HG03575 (cell line): ENCODE data around the gene UPF1.

ENCODE experiments used
- ATAC-seq: cut with Tn5 transposase; IDR thresholded peaks from one replicate; pipeline ENCODE4 v1.9.1; 2021; ENCODE audit not compliant: unreplicated experiment, insufficient number of reproducible peaks, low FRiP score; ENCODE audit errors: extremely low read depth

The UPF1 gene

DNA sequence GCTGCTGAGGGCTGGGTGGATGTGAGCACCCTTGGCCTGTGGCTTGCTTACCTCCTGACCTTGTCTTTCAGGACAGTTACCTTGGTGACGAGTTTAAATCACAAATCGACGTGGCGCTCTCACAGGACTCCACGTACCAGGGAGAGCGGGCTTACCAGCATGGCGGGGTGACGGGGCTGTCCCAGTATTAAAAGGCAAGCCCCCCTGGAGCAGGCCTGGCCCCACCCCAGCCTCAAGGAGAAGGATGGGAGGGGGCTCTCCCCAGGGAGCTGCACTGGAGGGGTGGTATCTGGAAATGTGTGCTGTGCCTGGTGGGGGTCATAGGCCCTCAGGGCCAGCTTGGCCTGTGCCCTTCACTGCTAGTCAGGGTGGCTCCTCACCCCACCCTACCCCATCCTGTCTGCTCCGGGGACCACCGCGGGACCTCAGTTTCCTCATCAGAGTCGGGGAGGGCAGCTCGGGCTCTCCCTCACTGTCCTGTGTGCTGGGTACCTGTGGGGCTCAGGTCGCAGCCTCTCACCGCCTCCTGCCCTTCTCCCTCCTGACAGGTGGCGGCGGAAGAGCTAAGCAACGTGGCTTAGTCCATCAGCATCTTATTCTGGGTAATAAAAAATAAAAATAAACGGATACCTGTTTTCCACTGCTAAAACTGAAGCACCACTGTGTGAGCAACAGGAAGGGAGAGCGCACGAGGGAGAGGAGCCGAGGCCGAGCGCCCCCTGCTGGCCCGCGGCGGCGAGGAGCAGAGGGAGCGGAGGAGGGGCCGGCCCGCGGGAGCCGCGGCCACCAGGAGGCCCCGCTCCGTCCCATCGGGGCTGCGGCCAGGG lies 34.4 kb downstream of the UPF1 start:
- no peak for ATAC-seq

DNA sequence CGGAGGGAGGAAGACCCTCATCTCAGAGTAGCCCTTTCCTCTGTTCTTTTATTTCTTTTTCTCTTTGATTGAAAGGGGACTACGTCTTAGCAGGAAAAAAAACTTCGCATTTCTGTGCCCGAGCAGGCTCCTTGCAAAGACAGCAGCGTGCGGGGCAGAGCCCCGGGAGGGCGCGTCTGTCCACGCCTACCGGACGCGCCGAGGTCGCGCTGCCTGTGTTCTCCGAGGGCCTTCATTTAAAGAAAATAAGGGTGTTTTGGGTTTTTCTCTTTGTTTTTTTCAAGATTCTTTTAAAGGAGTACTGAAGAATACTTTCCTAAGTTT lies 35.0 kb downstream of the UPF1 start:
- no peak for ATAC-seq

DNA sequence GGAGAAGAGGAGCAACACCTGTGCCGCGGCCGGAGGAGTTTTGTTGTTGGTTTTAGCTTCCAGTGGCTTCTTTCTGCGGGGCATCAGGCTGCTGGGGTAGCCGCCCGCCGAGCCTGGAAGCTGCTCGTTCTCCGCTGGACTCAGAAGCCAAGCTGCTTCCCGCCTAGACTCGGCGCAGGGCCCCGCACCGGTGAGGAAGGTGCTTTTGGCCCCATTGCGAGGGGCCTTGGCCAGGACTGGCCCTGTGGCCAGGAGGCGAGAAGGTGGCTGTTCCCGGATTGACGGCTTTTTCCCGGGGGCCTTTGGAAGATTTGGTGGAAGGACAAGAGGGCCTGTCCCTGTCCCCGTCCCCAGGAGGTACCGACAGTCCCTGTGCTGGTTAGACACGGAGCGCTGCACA lies 35.4 kb downstream of the UPF1 start:
- no peak for ATAC-seq

DNA sequence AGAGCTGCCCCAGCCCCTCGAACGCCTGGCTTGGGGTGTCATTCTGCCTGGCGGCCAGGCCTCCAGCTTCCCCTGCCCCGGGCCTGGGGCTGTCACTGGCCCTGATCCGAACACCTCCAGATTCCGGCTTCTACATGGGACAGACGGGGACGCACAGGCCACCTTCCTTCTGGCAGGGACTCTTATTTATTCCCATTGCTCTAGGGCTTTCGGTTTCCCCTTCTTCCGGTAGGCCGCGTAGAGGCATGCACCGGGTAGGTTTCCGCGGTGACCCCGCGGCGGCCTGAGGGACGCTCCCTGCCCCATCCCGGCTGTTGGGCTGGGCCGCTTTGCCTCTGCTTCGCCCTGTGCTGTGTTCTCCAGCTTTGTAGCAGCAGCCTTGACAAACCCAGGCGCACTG lies 36.0 kb downstream of the UPF1 start:
- no peak for ATAC-seq

DNA sequence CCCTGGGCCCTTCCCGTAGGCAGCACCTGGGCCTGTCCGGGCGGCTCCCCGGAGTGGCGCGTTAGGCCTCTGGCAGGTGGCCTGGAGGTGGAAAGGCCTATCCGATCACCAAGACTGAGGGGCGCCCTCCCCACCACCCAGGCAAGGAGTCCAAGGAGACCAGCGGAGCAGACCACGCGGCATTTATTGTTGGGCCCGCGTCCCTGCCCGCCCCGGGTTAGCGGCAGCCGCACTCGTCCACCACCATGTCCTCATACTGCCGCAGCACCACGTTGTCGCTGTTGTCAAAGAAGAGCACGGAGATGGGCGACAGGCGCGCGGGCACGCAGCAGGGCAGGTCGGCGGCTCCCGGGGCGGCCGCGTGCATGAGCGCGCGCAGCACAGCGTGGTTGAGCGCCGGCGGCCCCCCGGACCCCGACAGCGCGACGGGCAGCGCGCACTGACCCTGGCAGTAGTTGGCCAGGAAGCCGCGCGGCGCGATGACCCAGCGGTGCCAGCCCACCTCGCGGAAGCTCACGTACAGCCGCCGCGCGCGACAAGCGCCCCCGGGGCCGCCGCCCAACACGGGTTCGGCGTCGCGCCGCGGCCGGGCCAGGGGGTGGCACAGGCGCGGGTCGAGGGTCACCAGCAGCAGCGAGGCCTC lies 36.7 kb downstream of the UPF1 start:
- no peak for ATAC-seq

DNA sequence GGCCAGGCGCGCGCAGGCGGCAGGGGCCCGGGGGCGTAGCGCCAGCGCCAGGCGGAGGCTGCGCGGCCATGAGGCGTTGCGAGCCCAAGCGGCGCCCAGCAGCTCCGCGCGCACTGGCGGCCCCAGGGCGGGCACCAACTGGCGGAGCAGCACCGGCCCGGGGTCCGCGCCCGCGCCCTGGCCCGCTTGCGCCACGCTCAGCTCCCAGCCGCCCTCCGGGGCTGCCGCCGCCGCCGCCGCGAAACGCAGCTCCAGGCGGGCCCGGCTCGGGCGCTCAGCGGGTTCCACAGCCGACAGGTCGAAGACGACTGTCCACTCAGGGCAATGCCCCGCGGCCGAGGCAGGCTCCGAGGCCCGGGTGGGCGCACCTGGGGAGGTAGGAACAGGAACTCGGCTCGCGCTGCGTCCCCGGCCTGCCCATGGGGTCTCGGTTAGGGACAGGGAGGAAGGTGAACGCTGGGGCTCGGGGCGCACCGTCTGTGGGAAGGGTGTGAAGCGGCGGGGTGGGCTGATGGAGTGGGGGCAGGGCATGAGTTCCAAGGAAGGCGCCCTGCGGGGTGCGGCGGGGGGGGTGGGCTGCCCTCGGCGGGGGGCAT lies 37.4 kb downstream of the UPF1 start:
- ATAC-seq = no peak

DNA sequence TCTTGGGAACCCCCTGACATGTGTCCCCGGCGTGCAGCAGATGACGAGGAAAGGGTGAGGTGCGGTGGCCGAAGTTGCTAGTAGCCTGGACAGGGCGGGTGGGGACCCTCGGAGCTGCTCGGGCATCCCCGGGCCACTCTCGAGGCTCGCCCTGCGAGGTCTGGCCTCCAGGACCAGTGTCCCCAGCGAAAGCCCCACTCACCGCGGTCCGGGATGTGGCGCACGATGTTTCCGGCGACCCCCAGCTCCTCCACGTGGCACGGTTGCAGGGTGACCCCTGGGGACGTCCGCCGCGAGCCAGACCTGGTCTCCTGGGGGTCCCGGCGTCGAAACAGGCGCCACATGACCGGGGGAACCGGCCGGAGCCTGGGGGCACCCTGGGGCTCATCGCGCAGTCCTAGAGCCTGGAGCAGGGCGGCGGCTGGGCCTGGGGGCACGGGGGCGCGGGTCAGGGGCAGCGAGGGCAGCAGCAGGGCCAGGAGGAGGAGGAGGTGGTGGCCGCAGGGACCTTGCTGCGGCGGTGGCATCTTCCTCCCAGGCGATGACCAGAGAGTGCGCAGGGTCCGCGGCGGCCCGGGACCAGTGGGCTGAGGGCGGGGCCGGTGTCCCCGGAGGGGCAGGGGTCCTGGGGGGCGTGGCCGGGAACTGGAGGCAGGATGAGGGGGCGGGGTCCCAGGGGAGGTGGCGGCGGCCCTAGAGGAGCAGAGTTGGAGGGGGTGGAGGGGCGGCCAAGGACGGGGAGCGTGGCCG lies 38.2 kb downstream of the UPF1 start:
- no peak for ATAC-seq

DNA sequence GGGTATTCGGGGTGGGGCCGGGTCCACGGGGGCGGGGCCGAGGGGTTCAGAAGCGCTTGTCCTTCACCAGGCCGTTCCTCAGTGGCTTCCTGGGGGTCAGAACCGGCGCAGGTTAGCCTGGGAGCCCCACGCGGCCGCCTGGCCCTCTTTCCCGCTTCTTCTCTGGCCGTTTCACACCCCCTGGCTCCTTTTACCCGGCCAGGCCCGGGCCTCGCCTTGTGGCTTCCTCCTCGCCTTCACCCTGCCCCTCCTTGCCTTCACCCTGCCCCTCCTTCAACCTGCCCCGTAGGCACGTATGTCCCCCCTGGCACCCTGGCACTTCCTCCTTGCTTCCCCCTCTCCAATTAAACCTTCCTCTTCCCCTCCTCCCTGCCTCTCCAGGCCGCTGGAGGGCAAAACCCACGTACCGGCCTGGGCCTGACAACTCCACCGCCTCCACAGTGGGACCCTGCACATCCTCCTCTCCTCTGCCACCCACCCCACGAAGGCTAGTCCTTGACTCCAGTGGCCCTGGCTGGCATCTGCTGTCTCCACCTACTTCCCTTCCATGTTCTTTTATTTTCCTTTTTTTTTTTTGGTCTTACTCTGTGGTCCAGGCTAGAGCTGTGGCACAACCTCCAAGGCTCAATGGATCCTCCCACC lies 38.9 kb downstream of the UPF1 start:
- ATAC-seq = no peak

DNA sequence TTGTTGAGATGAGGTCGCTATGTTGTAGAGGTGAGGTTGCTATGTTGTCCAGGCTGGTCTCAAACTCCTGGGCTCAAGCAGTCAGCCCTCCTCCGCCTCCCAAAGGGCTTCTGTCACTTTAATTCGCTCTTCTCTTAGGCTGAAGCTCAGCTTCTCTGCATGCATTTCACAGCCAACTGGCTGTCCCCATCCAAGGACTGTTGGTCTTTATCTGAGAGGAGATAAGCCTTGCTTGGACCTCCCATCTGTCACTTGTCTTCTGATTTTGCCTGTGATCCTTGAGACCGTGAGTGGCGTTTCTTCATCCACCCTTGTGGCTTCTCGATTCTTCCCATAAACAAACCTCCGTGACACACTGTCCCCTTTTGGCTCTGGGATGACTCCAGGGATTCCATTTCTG lies 39.8 kb downstream of the UPF1 start:
- no peak for ATAC-seq

DNA sequence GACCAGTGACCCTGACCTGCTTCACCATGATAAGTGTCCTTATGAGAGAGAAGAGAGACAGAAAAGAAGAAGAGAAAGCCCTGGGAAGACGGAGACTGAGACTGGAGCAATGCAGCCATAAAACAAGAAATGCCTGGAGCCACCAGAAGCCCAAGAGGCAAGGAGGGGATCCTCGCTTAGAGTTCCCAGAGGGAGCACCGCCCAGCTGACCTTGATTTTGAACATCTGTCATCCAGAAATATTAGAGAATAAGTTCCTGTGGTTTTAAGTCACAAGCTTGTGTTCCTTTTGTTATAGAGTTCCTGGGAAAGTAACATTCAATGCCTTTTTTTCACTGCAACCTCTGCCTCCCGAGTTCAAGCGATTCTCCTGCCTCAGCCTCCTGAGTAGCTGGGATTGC lies 44.0 kb downstream of the UPF1 start:
- ATAC-seq = no peak

DNA sequence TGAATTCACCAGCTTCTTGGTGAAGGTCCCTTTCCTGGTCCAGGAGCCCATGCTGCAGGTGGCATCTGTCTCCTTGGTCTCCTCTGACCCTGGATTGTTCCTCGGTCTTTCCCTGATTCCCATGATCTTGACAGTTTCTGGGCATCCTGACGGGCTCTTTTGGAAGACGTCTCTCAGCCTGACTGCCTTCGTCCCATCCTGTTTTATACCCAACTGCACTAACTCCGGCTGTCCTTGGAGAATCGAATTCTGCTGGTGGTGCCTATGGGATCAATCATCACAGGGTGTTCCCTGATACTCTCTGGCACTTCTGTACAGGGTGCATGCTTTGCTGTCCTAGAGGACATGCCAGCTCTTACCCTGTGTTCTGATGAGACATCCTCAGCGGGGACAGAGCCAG lies 45.1 kb downstream of the UPF1 start:
- no peak for ATAC-seq

DNA sequence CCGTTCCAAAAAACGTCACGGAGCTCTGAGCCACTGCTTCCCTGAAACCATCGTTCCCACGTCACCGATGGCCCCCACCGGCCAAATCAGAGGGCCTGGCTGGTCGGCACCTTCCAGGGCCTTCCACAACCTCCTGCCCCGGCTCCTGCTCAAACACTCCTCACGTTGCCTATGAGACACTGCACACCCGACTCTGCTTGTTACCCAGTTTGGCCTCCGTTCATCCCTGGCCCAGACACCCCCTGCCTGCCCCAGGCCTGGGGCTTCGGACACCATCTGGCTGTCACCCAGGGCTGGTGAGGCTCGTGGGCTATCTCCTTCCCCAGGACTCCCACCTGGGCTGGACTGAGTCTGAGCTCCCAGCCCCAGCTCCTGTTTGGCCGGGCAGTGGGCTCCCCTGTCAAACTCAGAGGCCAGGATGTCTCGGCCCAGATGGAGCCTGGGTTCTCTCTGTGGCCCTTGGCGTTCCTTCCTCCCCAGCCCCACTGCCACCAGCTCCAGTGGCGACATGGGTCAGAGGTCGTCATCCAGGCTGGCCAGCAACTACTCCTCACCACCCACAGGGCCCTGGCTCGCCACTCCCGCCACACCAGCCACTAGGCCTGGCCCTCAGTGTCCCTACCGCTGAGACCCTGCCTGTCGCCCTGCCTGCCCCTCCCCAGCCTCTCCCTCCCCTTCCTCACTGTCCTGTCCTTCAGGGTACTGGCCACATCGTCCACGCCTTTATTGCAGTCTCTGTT lies 46.5 kb downstream of the UPF1 start:
- no peak for ATAC-seq

DNA sequence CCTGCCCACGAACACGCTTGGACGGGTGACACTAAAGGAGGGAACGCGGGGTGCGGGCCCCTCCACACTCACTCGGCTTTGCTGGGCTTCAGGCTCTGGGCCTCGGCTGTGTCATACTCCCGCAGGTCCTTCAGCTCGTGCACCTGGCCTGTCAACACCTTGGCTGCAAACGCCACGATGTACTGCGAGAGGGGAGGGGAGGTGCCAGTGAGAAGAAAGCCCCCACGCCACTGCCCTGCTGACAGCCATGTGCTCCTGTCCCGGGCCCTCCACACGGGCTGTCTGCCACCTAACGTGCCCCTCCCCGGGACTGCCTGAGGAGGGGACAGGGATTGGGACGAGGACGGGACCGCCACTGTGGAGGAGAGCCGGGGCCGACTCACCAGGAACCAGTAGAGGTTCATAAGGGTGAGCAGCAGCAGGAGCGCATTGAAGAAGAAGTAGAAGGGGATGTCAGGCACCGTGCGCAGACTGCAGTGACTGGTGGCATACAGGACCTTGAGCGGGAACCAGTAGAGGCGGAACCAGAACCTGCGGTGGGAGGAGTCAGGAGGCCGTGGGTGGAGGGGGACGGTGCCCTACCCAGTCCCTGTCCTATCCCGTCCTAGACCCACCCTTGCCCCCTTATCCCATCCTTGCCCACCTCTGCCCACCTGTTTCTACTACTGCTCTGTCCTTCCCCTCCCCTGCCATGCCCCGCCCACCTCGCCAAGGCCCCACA lies 47.3 kb downstream of the UPF1 start:
- ATAC-seq = no peak

DNA sequence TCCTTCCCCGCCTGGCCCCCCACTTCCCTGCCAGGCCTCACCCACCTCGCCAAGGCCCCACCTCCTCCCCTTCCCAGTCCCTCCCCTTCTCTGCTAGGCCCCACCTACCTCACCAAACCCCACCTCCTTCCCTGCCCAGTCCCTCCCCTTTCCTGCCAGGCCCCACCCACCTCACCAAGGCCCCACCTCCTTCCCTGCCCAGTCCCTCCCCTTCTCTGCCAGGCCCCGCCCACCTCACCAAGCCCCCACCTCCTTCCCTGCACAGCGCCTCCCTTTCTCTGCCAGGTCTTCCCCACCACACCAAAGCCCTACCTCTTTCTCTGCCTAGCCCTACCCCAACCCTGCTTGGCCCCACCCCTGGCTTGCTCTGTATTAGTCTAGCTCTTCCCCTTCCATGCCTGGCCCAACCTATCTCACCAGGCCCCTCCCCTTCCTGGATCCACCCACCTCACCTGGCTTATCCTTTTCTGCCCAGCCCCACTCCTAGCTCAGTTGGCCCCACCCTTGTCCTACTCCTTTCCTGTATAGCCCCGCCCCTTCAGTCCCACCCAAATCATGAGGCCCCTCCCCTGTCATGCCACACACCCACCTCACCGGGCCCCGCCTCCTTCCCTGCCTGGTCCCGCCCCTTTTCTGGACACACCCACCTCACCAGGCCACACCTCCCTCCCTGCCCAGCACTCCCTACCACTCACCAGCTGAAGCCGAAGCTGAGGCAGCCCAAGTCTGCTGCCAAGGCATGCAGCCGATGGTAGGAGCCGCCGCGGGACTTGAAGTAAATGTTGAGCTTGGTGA lies 48.0 kb downstream of the UPF1 start:
- ATAC-seq = no peak

DNA sequence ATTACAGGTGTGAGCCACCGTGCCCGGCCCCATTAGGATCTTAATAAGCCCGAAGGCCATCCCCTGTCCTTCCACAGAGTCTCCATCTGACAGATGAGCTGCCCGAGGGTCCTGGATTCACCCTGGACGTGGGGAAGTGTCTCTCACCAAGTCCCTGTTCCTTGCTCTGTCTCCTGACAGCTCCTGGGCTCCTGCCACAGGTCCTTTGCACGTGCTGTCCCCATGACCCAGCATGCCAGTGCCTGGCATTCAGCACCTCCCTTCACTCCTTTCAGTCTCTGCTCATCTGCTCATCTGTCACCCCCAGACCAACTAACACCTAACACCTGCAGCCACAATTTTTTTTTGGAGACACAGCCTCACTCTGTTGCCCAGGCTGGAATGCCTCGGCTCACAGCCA lies 49.7 kb downstream of the UPF1 start:
- ATAC-seq = no peak

DNA sequence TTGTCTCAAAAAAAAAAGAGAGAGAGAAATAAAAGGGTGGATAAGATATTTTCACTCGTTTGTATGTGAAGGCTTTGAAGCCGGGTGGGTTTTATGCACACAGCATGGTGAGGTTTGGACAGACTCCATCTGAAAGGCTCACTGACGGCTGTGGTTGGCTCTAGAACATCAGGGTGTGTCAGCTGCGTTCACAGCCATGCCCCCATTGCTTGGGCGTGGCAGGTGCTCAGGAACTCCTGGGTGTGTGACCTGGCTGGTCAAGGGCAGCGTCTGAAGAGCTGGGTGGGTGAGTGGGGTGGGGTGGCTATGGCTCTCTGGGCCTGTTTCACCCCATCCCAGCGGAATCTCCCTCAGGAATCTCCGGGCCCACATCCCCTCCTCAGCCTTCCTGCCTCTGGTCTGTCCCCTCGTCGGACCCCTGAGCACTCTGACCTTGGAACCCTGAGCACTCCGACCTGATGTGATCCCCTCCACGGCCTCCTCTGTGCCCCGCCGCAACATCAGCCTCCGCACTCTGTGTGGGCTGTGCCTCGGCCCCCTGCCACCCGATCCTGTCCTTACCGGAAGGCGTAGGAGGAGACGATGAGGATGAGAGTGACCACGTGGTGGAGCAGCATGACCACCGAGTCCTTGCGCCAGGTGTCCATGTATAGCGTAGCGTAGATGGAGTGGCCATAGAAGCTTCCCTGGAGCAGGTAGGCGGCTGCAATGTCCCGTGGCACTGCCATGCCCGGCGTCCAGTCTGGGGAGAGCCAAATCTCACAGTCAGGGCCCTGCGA lies 52.0 kb downstream of the UPF1 start:
- ATAC-seq = no peak

DNA sequence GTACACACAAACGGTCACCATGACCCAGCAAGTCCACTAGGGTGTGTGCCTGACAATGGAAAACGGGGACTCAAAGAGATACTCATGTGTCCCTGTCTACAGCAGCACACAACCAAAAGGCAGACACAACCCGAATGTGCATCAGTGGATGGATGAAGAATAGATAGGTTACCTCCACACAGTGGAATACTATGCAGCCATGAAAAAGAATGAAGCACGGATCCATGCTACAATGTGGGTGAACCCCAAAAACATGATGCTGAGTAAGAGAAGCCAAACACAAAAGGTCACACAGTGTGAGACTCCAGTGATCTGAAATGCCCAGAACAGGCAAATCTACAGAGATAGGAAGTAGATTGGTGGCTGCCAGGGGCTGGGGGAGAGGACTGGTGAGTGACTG lies 55.2 kb downstream of the UPF1 start:
- no peak for ATAC-seq
